Bone marrow (tissue), 2 donors: ENCODE results near the gene VTA1.
A peak's percentile ranks its signal among the peaks of the same experiment; 100 is the strongest.
"Not testable (repeated sequence)": the region's sequence is repeated elsewhere in the genome, so short reads cannot be mapped to it uniquely, and the experiment has no call there.

ENCODE experiments used
- DNase-seq, 2 donors: peaks; one replicate each; lab custom pipeline; 2025; lab: John Stamatoyannopoulos, UW

The VTA1 gene

GRCh38 chr6:142225552-142225951 is 78.5 kb downstream of the VTA1 start:
- no peak for DNase-seq

GRCh38 chr6:142226731-142227130 is 79.7 kb downstream of the VTA1 start:
- DNase-seq: no peak

GRCh38 chr6:142229518-142230270 is 82.6 kb downstream of the VTA1 start:
- DNase-seq: not testable (repeated sequence)

- DNase-seq: peak in 1 of 2 donors; percentile 42
Observed at GRCh38 chr6:142232206-142233044, 85.4 kb downstream of the VTA1 start.

GRCh38 chr6:142233945-142234682 is 87.1 kb downstream of the VTA1 start:
- no peak for DNase-seq

GRCh38 chr6:142235272-142235671 is 88.2 kb downstream of the VTA1 start:
- no peak for DNase-seq

- DNase-seq: no peak
Observed at GRCh38 chr6:142235791-142236190, 88.7 kb downstream of the VTA1 start.

GRCh38 chr6:142236691-142237090 is 89.6 kb downstream of the VTA1 start:
- no peak for DNase-seq

- no peak for DNase-seq
Observed at GRCh38 chr6:142238881-142239280, 91.8 kb downstream of the VTA1 start.

GRCh38 chr6:142240179-142240578 is 93.1 kb downstream of the VTA1 start:
- DNase-seq: no peak

GRCh38 chr6:142241061-142241460 is 94.0 kb downstream of the VTA1 start:
- DNase-seq: no peak

GRCh38 chr6:142242269-142242668 is 95.2 kb downstream of the VTA1 start:
- DNase-seq: no peak

- no peak for DNase-seq
Observed at GRCh38 chr6:142246960-142247359, 99.9 kb downstream of the VTA1 start.

GRCh38 chr6:142249266-142249665 is 102.2 kb downstream of the VTA1 start:
- no peak for DNase-seq

GRCh38 chr6:142251930-142252445 is 104.9 kb downstream of the VTA1 start:
- DNase-seq: no peak

GRCh38 chr6:142254513-142254912 is 107.5 kb downstream of the VTA1 start:
- DNase-seq: no peak

- DNase-seq: no peak
Observed at GRCh38 chr6:142255785-142256184, 108.7 kb downstream of the VTA1 start.

GRCh38 chr6:142258305-142258704 is 111.2 kb downstream of the VTA1 start:
- DNase-seq: no peak

- no peak for DNase-seq
Observed at GRCh38 chr6:142258757-142259156, 111.7 kb downstream of the VTA1 start.

- no peak for DNase-seq
Observed at GRCh38 chr6:142260748-142261147, 113.7 kb downstream of the VTA1 start.

- no peak for DNase-seq
Observed at GRCh38 chr6:142262231-142262630, 115.2 kb downstream of the VTA1 start.

GRCh38 chr6:142265476-142265875 is 118.4 kb downstream of the VTA1 start:
- no peak for DNase-seq
